Endothelial cell of umbilical vein (primary cell): ENCODE results near the gene ESF1. TPM values are rescaled to one million over a fixed set of nuclear protein-coding genes. Genes with fewer than 3 reads are reported as not detected.

Source experiments
- BruUV-seq: library from RNA; stranded (reverse); fragments of 400-500 nt; replicated peaks from 2 replicates; lab custom pipeline; 2021; lab: Mats Ljungman, UMichigan
- CTCF ChIA-PET: fragments of 300-600, 350-600 bp; sonication (Branson Sonifier 250); formaldehyde crosslinking; loops from one replicate; lab custom pipeline; 2021; ENCODE audit warnings: antibody characterized with exemption, inconsistent platforms; lab: Charles Lee
- POLR2A ChIA-PET: fragments of 300-600, 350-600 bp; sonication (Branson Sonifier 250); formaldehyde crosslinking; loops from one replicate; lab custom pipeline; 2021; ENCODE audit warnings: antibody characterized with exemption, inconsistent platforms; lab: Charles Lee
- DNase-seq: peaks from one replicate; pipeline ENCODE4 v3.0.0-alpha.2; 2011; ENCODE audit warnings: low read depth, low spot score
- FAIRE-seq: peaks from 2 replicates; lab custom pipeline; 2011; peaks lifted over from hg19 to GRCh38; lab: Jason Lieb, UNC
- H2AFZ ChIP-seq: 2 replicates; pipeline ENCODE4 v1.6.0; 2012; ENCODE audit warnings: low read depth, low read length, control low read depth, inconsistent platforms
- H3K27ac ChIP-seq: 2 replicates; pipeline ENCODE4 v1.5.1; 2011; ENCODE audit warnings: low read depth, mild to moderate bottlenecking, control low read depth, low read length, moderate library complexity; ENCODE audit not compliant: insufficient read depth
- H3K27me3 ChIP-seq, 2 experiments: 2 replicates each; pipeline versions ENCODE4 v1.6.0 to v1.6.1; 2011; ENCODE audit warnings: low read length in 2 of 2, mixed read lengths in 1 of 2; ENCODE audit not compliant: control insufficient read depth in 2 of 2, insufficient read depth in 2 of 2
- H3K36me3 ChIP-seq, 2 experiments: 2 replicates in 1 of 2; 3 replicates in 1 of 2; pipeline ENCODE4 v1.5.1; 2011; ENCODE audit warnings: low read length in 2 of 2, mild to moderate bottlenecking in 1 of 2, moderate library complexity in 1 of 2; ENCODE audit not compliant: control insufficient read depth in 2 of 2, insufficient read depth in 2 of 2; ENCODE audit errors: extremely low read depth in 1 of 2
- H3K4me1 ChIP-seq: 3 replicates; pipeline ENCODE4 v1.5.1; 2011; ENCODE audit warnings: mild to moderate bottlenecking, low read length; ENCODE audit not compliant: control insufficient read depth, insufficient read depth; ENCODE audit errors: extremely low read depth
- H3K4me2 ChIP-seq: 2 replicates; pipeline ENCODE4 v1.6.1; 2011; ENCODE audit warnings: low read length, control low read depth, mixed read lengths; ENCODE audit not compliant: insufficient read depth
- H3K4me3 ChIP-seq, 3 experiments: fragments of 200-600 bp in 1 of 3; sonication (generic), shearing (Covaris generic) in 1 of 3; replicated peaks in 1 of 3; 2 replicates each; pipeline ENCODE4 v1.5.1; 2011 to 2016; ENCODE audit warnings: control low read depth in 3 of 3, low read length in 3 of 3, mild to moderate bottlenecking in 2 of 3, inconsistent platforms in 1 of 3, low read depth in 1 of 3, moderate library complexity in 1 of 3; ENCODE audit not compliant: insufficient read depth in 1 of 3
- H3K79me2 ChIP-seq: 2 replicates; pipeline ENCODE4 v1.6.0; 2012; ENCODE audit warnings: low read length, inconsistent platforms; ENCODE audit not compliant: control insufficient read depth, insufficient read depth
- H3K9ac ChIP-seq: replicated peaks from 2 replicates; pipeline ENCODE3; 2011; ENCODE audit warnings: low read length, control low read depth; ENCODE audit not compliant: insufficient read depth; ENCODE audit errors: extremely low read depth
- H3K9me1 ChIP-seq: replicated peaks from 3 replicates; pipeline ENCODE4 v1.6.0; 2011; ENCODE audit warnings: mild to moderate bottlenecking, low read length; ENCODE audit not compliant: control insufficient read depth, insufficient read depth; ENCODE audit errors: extremely low read depth
- H3K9me3 ChIP-seq: replicated peaks from 2 replicates; pipeline ENCODE4 v1.5.1; 2012; ENCODE audit warnings: low read length, inconsistent platforms; ENCODE audit not compliant: control insufficient read depth, insufficient read depth
- H4K20me1 ChIP-seq: replicated peaks from 2 replicates; pipeline ENCODE3; 2011; ENCODE audit warnings: mild to moderate bottlenecking, low read length; ENCODE audit not compliant: control insufficient read depth, insufficient read depth; ENCODE audit errors: extremely low read depth
- EZH2 ChIP-seq: IDR thresholded peaks from 2 replicates; pipeline ENCODE4 v1.6.1; 2012; ENCODE audit warnings: borderline replicate concordance, low read depth, mild to moderate bottlenecking, moderate library complexity, low read length, inconsistent platforms; ENCODE audit not compliant: severe bottlenecking
- FOS ChIP-seq: IDR thresholded peaks from 2 replicates; pipeline ENCODE4 v1.6.1; 2011; ENCODE audit warnings: mild to moderate bottlenecking, low read length, moderate library complexity, borderline replicate concordance; ENCODE audit not compliant: insufficient read depth
- GATA2 ChIP-seq: IDR thresholded peaks from 2 replicates; pipeline ENCODE4 v1.7.0; 2011; ENCODE audit warnings: low read depth, mild to moderate bottlenecking, moderate library complexity, mixed read lengths, low read length; ENCODE audit not compliant: insufficient read length, insufficient read depth
- JUN ChIP-seq: IDR thresholded peaks from 2 replicates; pipeline ENCODE4 v1.6.1; 2011; ENCODE audit warnings: borderline replicate concordance, low read depth; ENCODE audit not compliant: insufficient read length, insufficient read depth
- MYC ChIP-seq: IDR thresholded peaks from one replicate; pipeline ENCODE4 v1.6.1; 2011; ENCODE audit warnings: mild to moderate bottlenecking, low read depth, low read length
- POLR2A ChIP-seq: IDR thresholded peaks from 2 replicates; pipeline ENCODE4 v1.6.1; 2012; ENCODE audit warnings: low read depth, mild to moderate bottlenecking, control low read depth, low read length
- POLR2AphosphoS5 ChIP-seq: IDR thresholded peaks from 2 replicates; pipeline ENCODE4 v1.6.1; 2012; ENCODE audit warnings: low read depth, mild to moderate bottlenecking, control low read depth, low read length, moderate library complexity; ENCODE audit not compliant: insufficient read depth
- dilution Hi-C: fragments of 300-500 bp; cut with MboI; formaldehyde crosslinking; loops from one replicate; pipeline ENCODE4 v1.15.0; 2019; ENCODE audit warnings: low sequenced_read_pairs; ENCODE audit not compliant: extremely low pct_ligation_motif_present
- intact Hi-C: fragments of 100-400 bp; cut with micrococcal nuclease; formaldehyde crosslinking; loops from one replicate; pipeline ENCODE4 v1.10.0; 2022
- polyA plus RNA-seq, 4 experiments: library from polyadenylated mRNA; depleted of rRNA in 3 of 4; stranded (reverse) in 3 of 4; unstranded in 1 of 4; fragments of >200 nt; gene quantifications; 2 replicates each; pipeline versions ENCODE4 v1.2.1 to v1.2.3, GENCODE V29; 2011 to 2012; ENCODE audit warnings: missing spikeins in 1 of 4
- total RNA-seq: library from RNA; stranded (reverse); gene quantifications from 2 replicates; pipeline ENCODE4 v1.2.3, GENCODE V29; 2021
- TF ChIP-seq, protein P1 (sequence below): IDR thresholded peaks from 2 replicates; pipeline ENCODE4 v1.6.1; 2011; ENCODE audit not compliant: insufficient read depth, insufficient read length
- TF ChIP-seq, protein P2 (sequence below), 2 donors: IDR thresholded peaks; 1 replicate in 1 of 2; 2 replicates in 1 of 2; pipeline ENCODE4 v1.5.1; 2011; ENCODE audit warnings: low read length in 2 of 2, mild to moderate bottlenecking in 2 of 2, moderate library complexity in 2 of 2, control low read depth in 1 of 2, inconsistent platforms in 1 of 2, low read depth in 1 of 2; ENCODE audit not compliant: insufficient read depth in 1 of 2; ENCODE audit errors: extremely low read depth in 1 of 2

ESF1 gene
- total and polyA plus RNA-seq, 2 donors (not counting 3 experiments of a cell fraction or from before 2014, with no cell fraction given): 0.72 to 15.5 TPM

DNA sequence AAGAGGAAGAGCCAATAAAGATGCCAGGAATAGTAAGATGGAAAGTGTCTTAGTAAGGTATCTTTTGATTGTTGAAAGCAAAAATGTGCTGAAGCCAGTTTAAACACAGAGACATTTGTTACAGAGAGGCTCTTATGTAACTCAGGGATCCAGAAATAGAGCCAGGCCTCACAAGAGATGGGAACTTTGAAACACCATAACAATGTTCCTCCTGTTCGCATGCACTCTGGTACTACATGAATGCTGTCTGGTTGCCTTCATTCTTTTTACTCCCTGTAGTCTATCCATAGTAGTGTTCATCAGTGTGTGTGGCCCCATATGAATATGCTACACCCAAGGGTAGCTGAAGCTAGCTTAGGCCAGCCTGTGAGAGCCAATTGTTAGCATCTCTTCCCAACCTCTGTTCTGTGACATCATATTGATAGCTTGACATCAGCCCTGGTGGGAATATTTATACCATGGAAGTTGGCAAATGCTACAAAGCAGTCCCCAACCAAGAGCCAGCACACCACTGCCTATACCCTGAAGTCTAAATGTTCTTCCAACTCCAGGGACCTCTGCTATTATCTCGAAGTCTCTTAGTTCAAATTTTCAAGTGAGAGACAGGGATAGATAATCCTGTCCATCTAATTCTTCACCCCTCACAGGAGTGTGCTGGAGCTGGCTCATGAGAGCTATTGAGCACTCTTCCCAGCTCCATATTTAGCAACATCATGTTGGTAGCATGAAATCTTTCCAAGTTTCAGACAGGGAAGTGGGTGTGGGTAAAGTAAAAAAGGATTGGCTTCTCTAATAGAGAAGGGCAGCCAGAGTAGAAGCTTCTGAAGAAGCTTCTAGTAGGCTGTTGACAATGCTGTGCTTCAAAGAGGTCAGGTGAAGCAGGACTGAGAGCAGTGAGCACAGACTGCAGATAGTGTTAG lies 7.1 kb upstream of the ESF1 start:
- H3K9me1 ChIP-seq: no peaks in the 10 kb centered on the region
- H3K27me3 ChIP-seq: no peaks in the 10 kb centered on the region
- no peak for FAIRE-seq
- DNase-seq: no peak
- H3K79me2 ChIP-seq: peaks cover 10% of the 10 kb centered on the region
- H3K27ac ChIP-seq: no peak overlapping the region
- no peak overlapping the region for H3K4me2 ChIP-seq
- H2AFZ ChIP-seq: no peak overlapping the region
- H4K20me1 ChIP-seq: no peaks in the 10 kb centered on the region
- TF ChIP-seq, protein P1, sequence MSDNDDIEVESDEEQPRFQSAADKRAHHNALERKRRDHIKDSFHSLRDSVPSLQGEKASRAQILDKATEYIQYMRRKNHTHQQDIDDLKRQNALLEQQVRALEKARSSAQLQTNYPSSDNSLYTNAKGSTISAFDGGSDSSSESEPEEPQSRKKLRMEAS: no peak
- TF ChIP-seq POLR2AphosphoS5: no peak
- no peak for TF ChIP-seq POLR2A
- TF ChIP-seq FOS: no peak
- TF ChIP-seq EZH2: no peak
- TF ChIP-seq JUN: no peak
- no peak for TF ChIP-seq GATA2
- no peak for TF ChIP-seq MYC
- TF ChIP-seq, protein P2, sequence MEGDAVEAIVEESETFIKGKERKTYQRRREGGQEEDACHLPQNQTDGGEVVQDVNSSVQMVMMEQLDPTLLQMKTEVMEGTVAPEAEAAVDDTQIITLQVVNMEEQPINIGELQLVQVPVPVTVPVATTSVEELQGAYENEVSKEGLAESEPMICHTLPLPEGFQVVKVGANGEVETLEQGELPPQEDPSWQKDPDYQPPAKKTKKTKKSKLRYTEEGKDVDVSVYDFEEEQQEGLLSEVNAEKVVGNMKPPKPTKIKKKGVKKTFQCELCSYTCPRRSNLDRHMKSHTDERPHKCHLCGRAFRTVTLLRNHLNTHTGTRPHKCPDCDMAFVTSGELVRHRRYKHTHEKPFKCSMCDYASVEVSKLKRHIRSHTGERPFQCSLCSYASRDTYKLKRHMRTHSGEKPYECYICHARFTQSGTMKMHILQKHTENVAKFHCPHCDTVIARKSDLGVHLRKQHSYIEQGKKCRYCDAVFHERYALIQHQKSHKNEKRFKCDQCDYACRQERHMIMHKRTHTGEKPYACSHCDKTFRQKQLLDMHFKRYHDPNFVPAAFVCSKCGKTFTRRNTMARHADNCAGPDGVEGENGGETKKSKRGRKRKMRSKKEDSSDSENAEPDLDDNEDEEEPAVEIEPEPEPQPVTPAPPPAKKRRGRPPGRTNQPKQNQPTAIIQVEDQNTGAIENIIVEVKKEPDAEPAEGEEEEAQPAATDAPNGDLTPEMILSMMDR (IDR thresholded peaks at IDR 0.05; ENCODE audit: extremely low read depth in 1 of 2, insufficient read depth in 1 of 2, low read depth in 1 of 2, low read length in 2 of 2): no peak
- intact Hi-C loops (no loop called here), dilution Hi-C loops (no loop called here)
- no peak overlapping the region for H3K9ac ChIP-seq
- ChIA-PET POLR2A (no interaction called here), CTCF (interaction anchor here (1.3 to 2.6 kb wide), 3 partner anchors 20 to 467 kb away, joined by 3 to 14 read pairs (median 4); no protein-coding TSS in a partner anchor)
- no peaks in the 10 kb centered on the region for H3K9me3 ChIP-seq
- peaks cover 16 to 38% of the 10 kb centered on the region in 2 experiments for H3K36me3 ChIP-seq
- BruUV-seq: no TSS peak
- H3K4me3 ChIP-seq: no peak overlapping the region
- H3K4me1 ChIP-seq: peaks cover 2% of the 10 kb centered on the region
